ENCODE measurements around the gene P2RY4. TPM values are rescaled to one million over a fixed set of nuclear protein-coding genes. Genes with fewer than 3 reads are reported as not detected.
A peak's percentile ranks its signal among the peaks of the same experiment; 100 is the strongest.

P2RY4 gene
- total and polyA plus RNA-seq, 2 of the 8 experiments (the other 6 are each of a cell fraction or from before 2014, with no cell fraction given): 0.38 TPM; not detected in 1

GRCh38 chrX:70289793-70290770 lies 30.1 kb upstream of the P2RY4 start, which contains the start of the genes KIF4A and PDZD11 (continued):
- no peak for TF ChIP-seq ZNF274 (IDR thresholded peaks at IDR 0.05; ENCODE audit: borderline replicate concordance, extremely low read depth, low read length)
- TF ChIP-seq GTF2F1 (IDR thresholded peaks at IDR 0.05; ENCODE audit: borderline replicate concordance, low read depth, low read length): no peak
- TF ChIP-seq USF2 (IDR thresholded peaks at IDR 0.05; ENCODE audit: low read length): no peak
- no peak for TF ChIP-seq KDM1A (IDR thresholded peaks at IDR 0.05; ENCODE audit: borderline replicate concordance, low read length)
- TF ChIP-seq CBX8 (IDR thresholded peaks at IDR 0.05; ENCODE audit: borderline replicate concordance, low read depth, low read length): no peak
- peak; percentile 54 for TF ChIP-seq NRF1 (IDR thresholded peaks at IDR 0.05; ENCODE audit: low read depth, low read length)
- TF ChIP-seq TEAD4 (IDR thresholded peaks at IDR 0.05; ENCODE audit: low read depth, low read length): no peak
- TF ChIP-seq CHD1 (IDR thresholded peaks at IDR 0.05; ENCODE audit: low read depth, low read length): no peak
- no peak for TF ChIP-seq SIX5 (IDR thresholded peaks at IDR 0.05; ENCODE audit: low read depth, low read length)
- TF ChIP-seq RBBP5 (IDR thresholded peaks at IDR 0.05; ENCODE audit: borderline replicate concordance, low read depth, low read length): no peak
- TF ChIP-seq HDAC6 (IDR thresholded peaks at IDR 0.05; ENCODE audit: low read depth, low read length): no peak
- peak; percentile 78; the same call in 1 of the 2 replicates for TF ChIP-seq GABPA (IDR thresholded peaks at IDR 0.05; ENCODE audit: borderline replicate concordance, insufficient read depth, low read length)
- no peak for TF ChIP-seq YY1 (IDR thresholded peaks at IDR 0.05; ENCODE audit: low read depth, low read length)
